OCI-LY7 (cell line): ENCODE measurements around the gene ZMYND8. TPM values are rescaled to one million over a fixed set of nuclear protein-coding genes. Genes with fewer than 3 reads are reported as not detected.
A peak's percentile ranks its signal among the peaks of the same experiment; 100 is the strongest.

Experiments
- BruUV-seq: library from RNA; stranded (reverse); fragments of 400-500 nt; replicated peaks from 2 replicates; lab custom pipeline; 2021; lab: Mats Ljungman, UMichigan
- CTCF ChIA-PET: fragments of 300-600 bp; sonication (Branson Sonifier 250); formaldehyde crosslinking; loops from one replicate; lab custom pipeline; 2022; ENCODE audit warnings: antibody characterized with exemption; ENCODE audit not compliant: unreplicated experiment; lab: Charles Lee
- POLR2A ChIA-PET: fragments of 300-600 bp; sonication (Branson Sonifier 250); formaldehyde crosslinking; loops from one replicate; lab custom pipeline; 2022; ENCODE audit warnings: antibody characterized with exemption; lab: Charles Lee
- DNase-seq: peaks from one replicate; pipeline ENCODE4 v3.0.0-alpha.2; 2015; ENCODE audit warnings: low spot score
- H2AFZ ChIP-seq: fragments of 200-600 bp; sonication (generic), shearing (Covaris generic); 2 replicates; pipeline ENCODE4 v1.6.1; 2014; ENCODE audit warnings: mild to moderate bottlenecking, antibody characterized with exemption, low read length, moderate library complexity
- H3K27ac ChIP-seq: fragments of 200-600 bp; sonication (generic); 2 replicates; pipeline ENCODE4 v1.5.1; 2014; ENCODE audit warnings: mixed run types, low read depth, mild to moderate bottlenecking, moderate library complexity, low read length, inconsistent platforms; ENCODE audit not compliant: poor library complexity, severe bottlenecking
- H3K36me3 ChIP-seq: fragments of 200-600 bp; sonication (generic); 2 replicates; pipeline ENCODE4 v1.6.1; 2014; ENCODE audit warnings: mild to moderate bottlenecking, antibody characterized with exemption, low read length, moderate library complexity, mixed read lengths; ENCODE audit not compliant: insufficient read depth
- H3K4me1 ChIP-seq: fragments of 200-600 bp; sonication (generic); 2 replicates; pipeline ENCODE4 v1.5.1; 2014; ENCODE audit warnings: mild to moderate bottlenecking, low read length; ENCODE audit not compliant: insufficient read depth, poor library complexity, severe bottlenecking
- H3K4me2 ChIP-seq: fragments of 200-600 bp; sonication (generic); 2 replicates; pipeline ENCODE4 v1.6.1; 2014; ENCODE audit warnings: mild to moderate bottlenecking, low read length
- H3K4me3 ChIP-seq: fragments of 200-600 bp; sonication (generic); 2 replicates; pipeline ENCODE4 v1.5.1; 2014; ENCODE audit warnings: mild to moderate bottlenecking, low read depth, low read length; ENCODE audit not compliant: poor library complexity, severe bottlenecking
- H3K79me2 ChIP-seq: fragments of 200-600 bp; sonication (generic); 2 replicates; pipeline ENCODE4 v1.6.1; 2016; ENCODE audit warnings: low read depth, mild to moderate bottlenecking, low read length, moderate library complexity, mixed read lengths; ENCODE audit not compliant: insufficient read depth
- H3K9me2 ChIP-seq: fragments of 200-600 bp; sonication (generic); 2 replicates; pipeline ENCODE4 v1.6.1; 2016; ENCODE audit warnings: mild to moderate bottlenecking, low read length, mixed read lengths; ENCODE audit not compliant: insufficient read depth
- H3K9me3 ChIP-seq: fragments of 200-600 bp; sonication (generic); 2 replicates; pipeline ENCODE4 v1.6.1; 2014; ENCODE audit warnings: mild to moderate bottlenecking, mixed run types, low read length, mixed read lengths
- H4K20me1 ChIP-seq: fragments of 200-600 bp; sonication (generic); 2 replicates; pipeline ENCODE4 v1.6.1; 2014; ENCODE audit warnings: mild to moderate bottlenecking, antibody characterized with exemption, low read length, moderate library complexity, mixed read lengths; ENCODE audit not compliant: insufficient read depth
- EZH2phosphoT487 ChIP-seq: fragments of 200-600 bp; sonication (generic); IDR thresholded peaks from 2 replicates; pipeline ENCODE4 v1.6.1; 2018; ENCODE audit warnings: low read depth, borderline replicate concordance, mild to moderate bottlenecking, mixed run types, antibody characterized with exemption, low read length, moderate library complexity, mixed read lengths
- intact Hi-C: fragments of 100-400 bp; cut with micrococcal nuclease; formaldehyde crosslinking; loops from one replicate; pipeline ENCODE4 v1.10.0; 2022; ENCODE audit not compliant: unreplicated experiment
- total RNA-seq, 2 experiments: library from RNA; depleted of rRNA in 1 of 2; stranded (reverse); fragments of >200 nt in 1 of 2; shearing (Covaris generic) in 1 of 2; gene quantifications; 2 replicates each; pipeline ENCODE4 v1.2.3, GENCODE V29; 2014 to 2022
- TF ChIP-seq, protein P1 (sequence below): fragments of 200-600 bp; sonication (generic); conservative IDR thresholded peaks from 2 replicates; pipeline ENCODE4 v1.5.1; 2014; ENCODE audit warnings: mild to moderate bottlenecking, antibody characterized with exemption, low read length, moderate library complexity, mixed read lengths

Gene ZMYND8
- total RNA-seq, 2 experiments from 2014 or later = 30.4 to 69.1 TPM

DNA sequence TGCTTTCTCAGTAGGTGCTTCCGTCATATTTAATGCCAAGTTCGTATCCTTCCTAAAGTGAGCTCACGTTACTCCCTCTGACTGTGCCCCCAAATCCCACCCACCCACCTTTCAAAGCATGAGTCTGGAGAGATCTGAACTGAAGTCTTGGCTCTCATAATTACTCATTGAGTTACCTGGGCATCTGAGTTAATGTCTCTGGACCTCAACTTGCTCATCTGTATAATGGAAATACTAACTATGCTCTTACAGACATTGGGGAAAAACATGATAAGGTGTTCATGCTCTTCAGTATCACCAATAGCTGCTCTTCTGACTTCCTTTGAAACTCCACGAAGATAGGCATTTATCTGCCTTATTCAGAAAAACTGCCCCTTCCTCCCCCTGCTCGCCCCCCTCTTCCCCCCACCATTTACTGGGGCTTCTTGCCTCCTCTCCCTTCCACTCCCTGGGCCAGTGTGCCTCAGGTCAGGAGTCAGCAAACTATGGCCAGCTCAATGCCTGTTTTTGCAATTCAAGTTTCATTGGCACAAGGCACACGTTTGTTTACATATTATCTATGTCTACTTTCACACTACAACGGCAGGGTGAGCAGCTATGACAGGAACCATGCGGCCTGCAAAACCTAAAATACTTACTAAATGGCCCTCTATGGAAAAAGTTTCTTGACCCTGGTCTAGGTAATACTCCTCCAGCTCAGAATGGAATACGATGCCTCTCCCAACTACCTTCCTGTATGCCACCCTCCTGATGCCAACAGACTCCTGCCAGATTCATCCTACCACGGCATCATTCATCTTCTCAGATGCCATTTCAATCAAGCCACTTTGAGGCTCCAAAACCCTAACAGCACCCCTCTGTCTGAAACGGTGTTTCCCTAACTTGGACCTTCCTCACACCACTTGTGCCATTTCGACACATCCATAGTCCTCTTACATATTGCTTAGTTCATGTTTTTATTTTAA lies 138.7 kb downstream of the ZMYND8 start:
- Histone ChIP-seq H3K9me2 (no peaks in the 10 kb centered on the region), H3K4me3 (no peak overlapping the region), H2AFZ (no peak overlapping the region), H3K79me2 (no peaks in the 10 kb centered on the region), H3K4me2 (no peak overlapping the region), H3K4me1 (no peaks in the 10 kb centered on the region), H3K9me3 (no peaks in the 10 kb centered on the region), H3K27ac (no peak overlapping the region), H4K20me1 (no peaks in the 10 kb centered on the region), H3K36me3 (peaks cover 94% of the 10 kb centered on the region)
- TSS peak; percentile 44 for BruUV-seq
- intact Hi-C loops = no loop called here
- DNase-seq = no peak
- TF ChIP-seq, protein P1, sequence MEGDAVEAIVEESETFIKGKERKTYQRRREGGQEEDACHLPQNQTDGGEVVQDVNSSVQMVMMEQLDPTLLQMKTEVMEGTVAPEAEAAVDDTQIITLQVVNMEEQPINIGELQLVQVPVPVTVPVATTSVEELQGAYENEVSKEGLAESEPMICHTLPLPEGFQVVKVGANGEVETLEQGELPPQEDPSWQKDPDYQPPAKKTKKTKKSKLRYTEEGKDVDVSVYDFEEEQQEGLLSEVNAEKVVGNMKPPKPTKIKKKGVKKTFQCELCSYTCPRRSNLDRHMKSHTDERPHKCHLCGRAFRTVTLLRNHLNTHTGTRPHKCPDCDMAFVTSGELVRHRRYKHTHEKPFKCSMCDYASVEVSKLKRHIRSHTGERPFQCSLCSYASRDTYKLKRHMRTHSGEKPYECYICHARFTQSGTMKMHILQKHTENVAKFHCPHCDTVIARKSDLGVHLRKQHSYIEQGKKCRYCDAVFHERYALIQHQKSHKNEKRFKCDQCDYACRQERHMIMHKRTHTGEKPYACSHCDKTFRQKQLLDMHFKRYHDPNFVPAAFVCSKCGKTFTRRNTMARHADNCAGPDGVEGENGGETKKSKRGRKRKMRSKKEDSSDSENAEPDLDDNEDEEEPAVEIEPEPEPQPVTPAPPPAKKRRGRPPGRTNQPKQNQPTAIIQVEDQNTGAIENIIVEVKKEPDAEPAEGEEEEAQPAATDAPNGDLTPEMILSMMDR = no peak
- TF ChIP-seq EZH2phosphoT487 = no peak
- ChIA-PET CTCF (no interaction called here), POLR2A (no interaction called here)

DNA sequence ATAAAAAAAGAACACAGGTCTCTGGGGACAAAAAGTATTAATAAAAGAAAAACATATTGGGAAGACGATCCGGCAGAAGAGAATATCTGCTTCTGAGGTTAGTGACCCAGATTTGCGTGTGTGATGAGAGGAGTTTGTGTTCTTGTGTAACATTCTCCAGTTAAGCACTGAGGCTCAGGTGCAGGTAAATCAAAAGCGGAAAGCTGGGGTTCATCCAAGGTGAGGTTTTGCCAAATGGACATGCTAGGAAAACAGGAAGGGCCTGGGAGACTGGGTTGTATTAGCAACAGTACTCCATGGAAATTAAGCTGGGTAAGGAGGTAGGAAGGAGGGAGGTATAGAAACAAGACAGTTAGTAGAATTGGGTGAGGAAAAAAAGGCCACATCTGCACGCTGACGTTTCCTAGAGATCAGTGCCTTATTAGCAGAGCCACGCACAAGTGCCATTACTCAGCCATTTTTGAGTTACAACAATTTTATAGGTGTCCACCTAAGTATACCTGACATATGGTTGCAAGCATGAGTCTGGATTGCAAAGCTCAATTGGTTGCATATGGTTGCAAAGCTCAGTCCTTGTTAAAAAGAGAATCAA lies 139.6 kb downstream of the ZMYND8 start:
- CTCF ChIA-PET = no interaction called here

More for the DNA sequence above, 139.6 kb downstream of the ZMYND8 start:
- Histone ChIP-seq H3K79me2 (no peaks in the 10 kb centered on the region), H4K20me1 (no peaks in the 10 kb centered on the region), H3K36me3 (peaks cover 94% of the 10 kb centered on the region), H3K27ac (no peak overlapping the region), H3K4me1 (no peaks in the 10 kb centered on the region), H3K4me3 (no peak overlapping the region), H3K4me2 (no peak overlapping the region), H2AFZ (no peak overlapping the region), H3K9me2 (no peaks in the 10 kb centered on the region), H3K9me3 (no peaks in the 10 kb centered on the region)
- no peak for TF ChIP-seq EZH2phosphoT487
- TF ChIP-seq, protein P1 = no peak
- no TSS peak for BruUV-seq
- POLR2A ChIA-PET = interaction anchor here (0.7 kb wide), 1 partner anchor 16 kb away, joined by 5 read pairs; no protein-coding TSS in a partner anchor
- intact Hi-C loops = no loop called here
- DNase-seq = no peak
